DMS153 treated with DMSO at 0.1 percent for 48 hours (cell line): ENCODE results near the gene RPTOR.

ENCODE experiments used
- DNase-seq: peaks from one replicate; lab custom pipeline; 2025; ENCODE audit not compliant: unreplicated experiment; lab: John Stamatoyannopoulos, UW

RPTOR gene

GRCh38 chr17:80921741-80922579 lies 377.3 kb downstream of the RPTOR start:
- no peak for DNase-seq

GRCh38 chr17:80922580-80923160 lies 378.0 kb downstream of the RPTOR start:
- no peak for DNase-seq

GRCh38 chr17:80923211-80924110 lies 378.8 kb downstream of the RPTOR start:
- no peak for DNase-seq

- no peak for DNase-seq
These were observed 379.6 kb downstream of the RPTOR start for GRCh38 chr17:80924111-80924806.

GRCh38 chr17:80924807-80925610 lies 380.4 kb downstream of the RPTOR start:
- no peak for DNase-seq

- DNase-seq, result no peak
These were observed 381.2 kb downstream of the RPTOR start for GRCh38 chr17:80925688-80926335.

GRCh38 chr17:80926591-80927250 lies 382.1 kb downstream of the RPTOR start:
- no peak for DNase-seq

GRCh38 chr17:80927791-80928216 lies 383.2 kb downstream of the RPTOR start:
- no peak for DNase-seq

GRCh38 chr17:80929449-80929848 lies 384.8 kb downstream of the RPTOR start:
- DNase-seq, result no peak

GRCh38 chr17:80930335-80931279 lies 386.0 kb downstream of the RPTOR start:
- DNase-seq, result no peak

GRCh38 chr17:80931421-80932265 lies 387.0 kb downstream of the RPTOR start:
- DNase-seq, result no peak

- DNase-seq, result no peak
These were observed 390.9 kb downstream of the RPTOR start for GRCh38 chr17:80935526-80935925.

- no peak for DNase-seq
These were observed 391.6 kb downstream of the RPTOR start for GRCh38 chr17:80936218-80936617.

- no peak for DNase-seq
These were observed 392.1 kb downstream of the RPTOR start for GRCh38 chr17:80936723-80937122.

GRCh38 chr17:80937462-80938381 lies 393.1 kb downstream of the RPTOR start:
- DNase-seq, result no peak

- no peak for DNase-seq
These were observed 393.9 kb downstream of the RPTOR start for GRCh38 chr17:80938556-80938955.
